GM12872 (cell line): ENCODE results near the gene FLT4.

Source experiments
- TF ChIP-seq, protein P1 (sequence below): IDR thresholded peaks from 3 replicates; pipeline ENCODE4 v1.5.1; 2011; ENCODE audit warnings: low read depth, mild to moderate bottlenecking, low read length, moderate library complexity; ENCODE audit not compliant: insufficient read depth

Gene FLT4

DNA sequence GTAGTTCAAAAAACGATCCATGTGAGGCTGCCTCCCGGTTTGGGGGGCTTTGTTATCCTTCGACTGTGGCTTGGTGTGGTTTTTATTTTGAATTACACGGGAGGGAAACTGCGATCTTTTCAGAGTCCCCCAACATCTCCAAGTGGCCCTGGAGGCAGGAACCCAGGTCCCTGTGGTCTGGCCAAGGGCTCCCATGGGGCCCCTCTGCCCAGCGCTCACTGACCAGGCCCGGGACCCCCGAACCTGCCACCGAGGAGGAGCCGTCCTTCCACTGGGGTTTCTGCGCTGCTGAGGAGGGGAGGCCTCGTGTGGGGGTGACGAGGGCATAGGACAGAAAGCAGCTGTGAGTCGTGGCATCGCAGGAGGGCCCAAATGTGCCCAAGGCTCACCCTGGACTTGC lies 40.0 kb downstream of the FLT4 start:
- TF ChIP-seq, protein P1, sequence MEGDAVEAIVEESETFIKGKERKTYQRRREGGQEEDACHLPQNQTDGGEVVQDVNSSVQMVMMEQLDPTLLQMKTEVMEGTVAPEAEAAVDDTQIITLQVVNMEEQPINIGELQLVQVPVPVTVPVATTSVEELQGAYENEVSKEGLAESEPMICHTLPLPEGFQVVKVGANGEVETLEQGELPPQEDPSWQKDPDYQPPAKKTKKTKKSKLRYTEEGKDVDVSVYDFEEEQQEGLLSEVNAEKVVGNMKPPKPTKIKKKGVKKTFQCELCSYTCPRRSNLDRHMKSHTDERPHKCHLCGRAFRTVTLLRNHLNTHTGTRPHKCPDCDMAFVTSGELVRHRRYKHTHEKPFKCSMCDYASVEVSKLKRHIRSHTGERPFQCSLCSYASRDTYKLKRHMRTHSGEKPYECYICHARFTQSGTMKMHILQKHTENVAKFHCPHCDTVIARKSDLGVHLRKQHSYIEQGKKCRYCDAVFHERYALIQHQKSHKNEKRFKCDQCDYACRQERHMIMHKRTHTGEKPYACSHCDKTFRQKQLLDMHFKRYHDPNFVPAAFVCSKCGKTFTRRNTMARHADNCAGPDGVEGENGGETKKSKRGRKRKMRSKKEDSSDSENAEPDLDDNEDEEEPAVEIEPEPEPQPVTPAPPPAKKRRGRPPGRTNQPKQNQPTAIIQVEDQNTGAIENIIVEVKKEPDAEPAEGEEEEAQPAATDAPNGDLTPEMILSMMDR = no peak

DNA sequence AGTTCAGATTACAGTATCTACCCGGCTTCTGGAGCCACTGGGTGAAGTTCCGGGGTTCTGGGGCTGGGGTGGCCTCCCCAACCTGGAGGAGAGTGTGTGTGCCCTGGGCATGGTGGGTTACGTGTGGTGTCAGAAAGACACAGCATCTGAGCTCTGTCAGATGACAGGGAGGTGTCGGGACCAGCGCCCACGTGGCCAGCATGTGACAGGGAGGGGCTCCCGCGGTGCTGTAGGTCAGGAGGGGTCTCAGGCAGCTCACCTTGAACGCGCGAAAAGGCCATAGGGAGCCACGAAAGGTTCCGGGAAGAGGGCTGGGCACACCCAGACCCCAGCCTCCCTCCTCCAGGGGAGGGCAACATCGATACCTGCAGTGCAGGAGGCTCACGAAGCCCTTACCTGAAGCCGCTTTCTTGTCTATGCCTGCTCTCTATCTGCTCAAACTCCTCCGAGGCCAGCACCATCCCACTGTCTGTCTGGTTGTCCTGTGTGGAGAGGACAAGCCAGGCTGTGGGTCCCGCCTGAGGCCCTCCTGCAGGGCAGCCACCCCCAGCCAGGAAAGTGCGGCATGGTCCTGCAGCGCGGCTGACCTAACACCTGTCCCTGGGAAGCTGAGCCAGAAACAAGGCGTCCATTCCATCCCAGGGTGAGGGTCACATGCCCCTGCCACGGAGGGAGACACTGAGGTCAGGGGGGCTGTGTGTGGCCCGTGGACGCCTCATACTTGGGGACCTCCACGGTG lies 40.7 kb downstream of the FLT4 start:
- TF ChIP-seq, protein P1 = no peak

DNA sequence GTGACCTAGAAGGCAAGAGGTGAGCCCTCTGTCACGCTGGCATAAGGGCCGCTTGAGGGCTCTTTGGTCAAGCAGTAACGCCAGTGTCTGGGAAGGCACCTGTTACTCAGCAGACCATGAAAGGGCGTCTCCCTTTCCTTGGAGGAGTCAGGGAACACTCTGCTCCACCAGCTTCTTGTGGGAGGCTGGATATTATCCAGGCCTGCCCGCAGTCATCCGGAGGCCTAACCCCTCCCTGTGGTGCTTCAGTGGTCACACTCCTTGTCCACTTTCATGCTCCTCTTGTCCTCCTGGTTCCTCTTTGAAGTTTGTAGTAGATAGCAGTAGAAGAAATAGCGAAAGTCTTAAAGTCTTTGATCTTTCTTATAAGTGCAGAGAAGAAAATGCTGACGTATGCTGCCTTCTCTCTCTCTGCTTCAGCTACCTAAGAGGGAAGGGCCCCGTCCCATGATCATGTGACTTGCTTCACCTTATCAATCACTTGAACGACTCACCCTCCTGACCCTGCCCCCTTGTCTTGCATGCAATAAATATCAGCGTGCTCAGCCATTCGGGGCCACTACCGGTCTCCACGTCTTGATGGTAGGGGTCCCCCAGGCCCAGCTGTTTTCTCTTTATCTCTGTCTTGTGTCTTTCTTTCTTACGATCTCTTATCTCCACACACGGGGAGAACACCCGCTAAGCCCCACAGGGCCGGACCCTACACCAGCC lies 41.4 kb downstream of the FLT4 start:
- TF ChIP-seq, protein P1 = no peak

DNA sequence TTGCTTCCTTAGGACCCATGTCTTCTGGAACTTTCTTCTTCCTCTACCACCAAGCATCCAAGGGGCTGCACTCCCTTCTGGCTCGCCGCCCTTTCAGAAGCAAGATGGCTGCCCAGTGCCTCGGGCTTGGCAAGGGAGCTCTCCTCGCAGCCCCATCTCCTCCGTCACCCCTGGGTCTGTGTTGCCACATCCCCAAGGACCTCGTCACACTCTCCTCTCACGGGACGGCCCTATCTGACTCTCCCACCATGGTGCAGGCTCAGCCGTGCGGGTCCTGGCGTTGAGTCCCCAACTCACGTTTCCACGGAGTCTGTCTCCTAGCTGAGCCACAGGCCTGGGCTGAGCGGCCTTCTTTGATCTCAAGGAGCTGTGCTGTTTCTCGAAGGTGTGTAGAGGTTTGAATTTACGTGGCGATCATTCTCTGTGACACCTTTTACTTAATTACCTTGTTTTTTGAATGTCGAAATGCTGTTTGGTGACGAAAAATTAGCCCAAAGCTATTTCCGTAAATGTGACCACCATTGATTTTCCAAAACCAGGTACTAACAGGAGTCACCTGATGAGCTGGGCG lies 43.1 kb downstream of the FLT4 start:
- TF ChIP-seq, protein P1 = no peak

DNA sequence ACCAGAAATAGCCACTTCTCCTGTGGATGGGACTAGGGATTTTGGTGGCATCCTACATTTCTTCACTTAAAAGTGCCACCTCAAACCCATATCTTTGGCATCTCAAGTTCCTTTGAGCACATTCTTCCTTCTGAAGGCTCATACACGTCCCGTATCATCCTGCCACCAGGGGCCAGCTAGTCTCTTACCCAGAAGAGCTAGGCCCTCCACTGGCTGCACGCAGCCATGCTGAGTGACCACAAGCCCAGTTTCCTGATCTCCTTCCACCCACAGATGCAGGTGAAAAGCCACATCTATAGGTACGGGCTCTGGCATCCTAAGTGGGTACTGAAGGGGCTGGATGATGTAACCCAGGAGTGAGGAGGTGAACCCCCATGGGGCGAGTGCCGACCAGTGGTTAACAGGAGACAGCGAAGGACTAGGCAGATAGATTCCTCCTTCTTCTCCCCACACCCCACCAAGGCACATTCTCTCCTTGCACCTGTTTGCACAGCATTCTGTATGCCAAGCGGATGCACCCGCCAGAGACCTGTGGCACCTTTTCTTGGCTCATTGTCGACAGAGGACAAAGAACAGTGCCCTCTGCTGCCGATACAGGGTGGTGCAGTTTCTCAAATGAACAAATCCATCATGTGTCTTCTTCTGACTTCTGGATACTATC lies 43.7 kb downstream of the FLT4 start:
- TF ChIP-seq, protein P1 = peak; percentile 96

DNA sequence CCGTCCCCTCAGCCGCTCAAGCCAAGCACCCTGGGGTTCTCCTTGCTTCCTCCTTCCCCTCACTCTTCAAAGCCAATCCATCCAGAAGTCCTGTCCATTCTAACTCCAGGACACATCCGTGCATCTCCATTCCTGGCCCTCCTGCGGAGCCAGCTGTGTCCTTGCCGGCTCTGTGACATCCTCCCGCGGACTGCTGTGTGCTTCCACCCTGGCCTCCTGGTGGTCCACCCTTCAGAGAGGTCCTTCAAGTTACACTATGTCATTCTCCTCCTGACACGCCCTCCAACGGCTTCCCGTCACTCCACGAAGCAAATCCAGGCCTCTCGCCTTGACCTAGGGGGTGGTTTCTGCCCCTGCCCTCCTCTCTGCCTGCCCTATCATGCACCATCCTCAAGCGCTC lies 45.1 kb downstream of the FLT4 start:
- TF ChIP-seq, protein P1 = no peak

DNA sequence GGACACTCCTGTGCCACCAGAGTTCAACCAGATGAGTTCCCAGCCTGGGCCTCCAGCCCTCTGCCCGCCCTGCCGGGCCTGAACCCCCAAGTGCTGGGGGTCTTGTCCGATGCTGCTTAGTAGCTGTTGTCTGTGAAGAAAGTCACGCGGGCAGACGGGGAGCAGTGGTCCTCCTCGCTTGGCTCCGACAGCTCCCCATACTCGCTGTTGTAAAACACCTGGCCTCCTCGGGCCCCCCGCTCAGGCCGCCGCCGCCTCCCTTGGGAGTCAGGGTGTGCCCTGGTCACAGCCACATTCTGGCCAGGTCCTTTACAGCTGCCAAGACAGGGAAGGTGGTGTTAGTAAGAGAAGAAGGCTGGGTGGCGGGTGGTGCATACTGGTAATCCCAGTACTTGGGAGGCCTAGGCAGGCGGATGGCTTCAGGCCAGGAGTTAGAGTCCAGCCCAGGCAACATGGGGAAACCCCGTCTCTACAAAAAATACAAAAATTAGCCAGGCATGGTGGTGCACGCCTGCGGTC lies 46.3 kb downstream of the FLT4 start:
- TF ChIP-seq, protein P1 = no peak
